DLD1 (cell line): Measurements from ENCODE around the gene MYL9.
"Not testable (repeated sequence)": the region's sequence is repeated elsewhere in the genome, so short reads cannot be mapped to it uniquely, and the experiment has no call there.

Experiments used
- in situ Hi-C: cut with HindIII; loops from 2 replicates; pipeline ENCODE4 v1.10.0; 2017; ENCODE audit warnings: low sequenced_read_pairs

The MYL9 gene

DNA sequence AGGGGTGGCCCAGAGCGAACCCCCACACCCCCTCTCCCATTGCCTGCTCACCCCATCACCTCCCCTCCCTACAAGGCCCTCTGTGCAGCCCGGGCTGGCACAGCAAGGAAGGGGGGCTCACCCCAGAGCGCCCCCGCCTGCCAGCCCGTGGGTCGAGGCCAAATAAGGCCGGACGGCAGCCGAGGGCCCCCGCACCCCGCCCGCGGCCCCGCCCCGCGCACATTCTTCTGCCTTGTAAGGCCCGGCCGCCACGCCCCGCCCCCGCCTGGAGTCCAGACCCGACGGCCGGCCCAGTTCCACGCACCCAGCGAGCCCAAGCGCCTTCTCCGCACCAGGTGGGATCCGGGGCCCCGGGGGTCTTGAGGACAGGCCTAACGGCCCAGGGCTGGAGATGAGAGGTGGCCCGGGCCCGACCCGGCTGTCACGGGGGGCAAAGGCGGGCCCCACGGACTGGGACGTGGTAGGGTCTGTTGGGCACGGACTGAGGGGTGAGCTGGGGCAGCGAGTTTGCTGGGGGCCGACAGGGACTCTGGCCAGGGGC is at the start of gene MYL9:
MYL9 (plus strand) TSS at position 293 of the 541 bp plus-strand sequence. CDS start 3,366 bp downstream, outside the sequence.
- in situ Hi-C loops, result no loop called here

GRCh38 chr20:36491901-36492617 is 49.3 kb upstream of the MYL9 start:
- in situ Hi-C loops, result no loop called here

GRCh38 chr20:36493051-36493800 is 48.1 kb upstream of the MYL9 start:
- in situ Hi-C loops, result no loop called here

DNA sequence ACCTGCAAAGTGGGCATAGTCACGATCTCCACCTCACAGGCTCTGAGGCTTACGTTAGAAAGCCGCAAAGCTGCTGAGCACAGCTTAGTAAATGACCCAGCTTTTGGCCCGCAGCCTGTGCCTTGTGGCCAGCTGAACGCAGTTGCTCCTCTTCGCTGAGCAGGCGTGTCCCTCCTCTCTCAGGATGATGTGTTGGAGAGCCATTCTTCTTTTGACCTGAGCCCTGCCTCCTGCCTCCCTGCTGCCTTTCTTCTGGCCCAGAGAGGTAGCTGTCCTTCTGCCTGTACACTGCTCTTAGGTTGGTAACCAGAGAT is 47.6 kb upstream of the MYL9 start:
- in situ Hi-C loops, result no loop called here

- in situ Hi-C loops, result no loop called here
These were observed 44.3 kb upstream of the MYL9 start for GRCh38 chr20:36496707-36497669.

DNA sequence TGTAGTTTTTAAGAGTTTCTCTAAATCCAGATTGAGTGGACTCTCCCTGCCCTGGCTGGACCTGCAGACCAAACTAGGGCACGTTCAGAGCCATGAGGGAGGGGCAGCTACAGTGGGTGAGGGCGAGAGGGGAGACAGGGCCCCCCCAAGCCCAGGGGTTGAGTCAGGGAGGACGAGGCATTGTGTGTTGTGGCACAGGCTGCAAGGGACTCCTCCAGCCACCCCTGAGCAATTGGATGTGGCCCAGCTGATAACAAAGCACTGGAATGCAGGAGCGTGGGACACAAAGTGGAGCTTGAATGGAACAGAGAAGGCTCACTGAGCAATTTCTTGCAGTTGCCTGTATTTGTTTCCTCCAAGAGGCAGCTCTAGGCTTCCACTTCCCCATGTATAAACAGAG is 43.5 kb upstream of the MYL9 start:
- in situ Hi-C loops, result no loop called here

DNA sequence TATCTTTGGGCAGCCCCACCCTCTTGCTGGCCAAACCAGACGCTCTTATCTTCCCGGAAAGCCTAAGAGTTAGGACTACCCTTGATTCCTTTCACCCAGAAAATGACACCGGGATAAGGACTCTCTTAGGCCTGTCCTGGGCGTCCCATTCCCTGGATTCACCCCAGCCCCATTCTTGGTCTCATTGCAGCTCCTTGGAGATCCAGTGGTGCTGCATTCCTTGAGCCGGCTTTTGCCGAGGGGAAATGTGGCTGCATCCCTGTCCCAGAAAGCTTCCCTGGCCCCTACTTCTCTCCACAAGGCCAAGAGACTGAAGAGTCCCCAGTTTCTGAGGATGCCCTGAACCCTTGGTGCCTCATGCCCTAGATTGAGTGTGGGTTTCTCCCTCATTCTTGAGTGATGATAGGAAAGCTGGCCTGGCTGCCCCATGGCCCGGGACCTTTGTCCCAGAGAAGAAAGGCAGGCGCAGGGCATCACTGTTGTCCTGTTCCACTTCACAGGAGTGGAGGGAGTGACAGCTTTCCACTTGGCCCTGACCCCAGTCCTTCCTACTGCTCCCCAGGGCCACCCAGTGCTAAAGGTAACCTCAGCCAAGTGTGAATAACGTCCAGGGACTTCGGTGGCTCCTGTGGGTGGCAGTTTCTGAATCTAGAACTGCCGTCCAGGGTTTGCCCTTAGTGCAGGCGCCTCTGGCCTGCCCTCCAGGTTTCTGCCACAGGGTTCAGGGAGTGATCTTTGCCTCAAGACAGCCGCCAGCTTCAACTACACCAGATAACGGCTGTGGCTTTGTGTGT is 42.7 kb upstream of the MYL9 start:
- in situ Hi-C loops, result no loop called here

DNA sequence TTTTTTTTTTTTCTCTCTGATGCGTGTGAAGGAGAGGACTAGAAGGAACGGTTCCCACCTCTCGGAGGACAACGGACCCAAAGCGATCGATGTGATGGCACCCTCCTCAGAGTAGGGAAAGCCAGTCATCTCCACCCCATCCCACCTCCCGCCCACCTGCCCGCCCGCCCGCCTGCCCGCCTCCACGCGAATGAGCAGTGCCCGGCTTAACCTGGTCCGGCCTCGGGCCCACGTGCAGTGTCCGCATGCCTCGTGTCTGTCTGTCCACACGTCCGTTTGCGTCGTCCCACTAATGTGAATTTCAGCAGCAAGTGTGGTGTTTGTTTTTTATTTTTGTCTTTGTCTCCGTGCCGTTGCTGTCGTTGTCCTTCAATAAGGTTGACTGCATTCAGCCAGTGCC is 42.1 kb upstream of the MYL9 start:
- in situ Hi-C loops, result no loop called here

DNA sequence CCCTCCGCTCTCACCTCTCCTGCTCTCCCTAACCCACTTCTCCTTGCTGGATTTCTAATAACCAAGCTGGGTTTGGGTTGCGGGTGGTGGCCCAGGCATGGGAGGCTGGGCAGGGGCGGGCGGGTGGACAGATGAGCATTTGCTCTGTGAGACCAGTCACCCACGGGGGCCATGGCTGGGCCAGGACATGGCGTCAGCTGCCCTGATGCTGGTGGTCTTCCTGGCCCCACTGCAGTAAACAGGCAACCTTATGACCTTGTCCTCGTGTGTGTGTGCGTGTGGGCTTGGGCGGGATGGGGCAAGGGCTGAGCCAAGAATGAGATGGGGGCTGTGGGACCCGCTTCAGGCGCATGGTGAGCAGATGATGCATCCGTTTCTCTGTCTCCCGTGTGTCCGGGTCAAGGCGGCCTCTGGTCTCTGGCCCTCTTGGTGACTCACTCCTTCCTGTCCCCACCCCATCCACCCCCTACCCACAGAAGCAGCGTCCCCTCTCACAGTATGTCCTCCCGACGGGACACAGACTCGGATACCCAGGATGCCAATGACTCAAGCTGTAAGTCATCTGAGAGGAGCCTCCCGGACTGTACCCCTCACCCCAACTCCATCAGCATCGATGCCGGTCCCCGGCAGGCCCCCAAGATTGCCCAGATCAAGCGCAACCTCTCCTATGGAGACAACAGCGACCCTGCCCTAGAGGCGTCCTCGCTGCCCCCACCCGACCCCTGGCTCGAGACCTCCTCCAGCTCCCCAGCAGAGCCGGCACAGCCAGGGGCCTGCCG is 41.4 kb upstream of the MYL9 start:
- in situ Hi-C loops, result no loop called here

GRCh38 chr20:36501367-36502006 is 39.8 kb upstream of the MYL9 start:
- in situ Hi-C loops, result no loop called here

- in situ Hi-C loops, result no loop called here
These were observed 37.0 kb upstream of the MYL9 start for GRCh38 chr20:36504295-36504694.

GRCh38 chr20:36506253-36506652 is 35.1 kb upstream of the MYL9 start:
- in situ Hi-C loops, result no loop called here

GRCh38 chr20:36507746-36508145 is 33.6 kb upstream of the MYL9 start:
- in situ Hi-C loops, result no loop called here

DNA sequence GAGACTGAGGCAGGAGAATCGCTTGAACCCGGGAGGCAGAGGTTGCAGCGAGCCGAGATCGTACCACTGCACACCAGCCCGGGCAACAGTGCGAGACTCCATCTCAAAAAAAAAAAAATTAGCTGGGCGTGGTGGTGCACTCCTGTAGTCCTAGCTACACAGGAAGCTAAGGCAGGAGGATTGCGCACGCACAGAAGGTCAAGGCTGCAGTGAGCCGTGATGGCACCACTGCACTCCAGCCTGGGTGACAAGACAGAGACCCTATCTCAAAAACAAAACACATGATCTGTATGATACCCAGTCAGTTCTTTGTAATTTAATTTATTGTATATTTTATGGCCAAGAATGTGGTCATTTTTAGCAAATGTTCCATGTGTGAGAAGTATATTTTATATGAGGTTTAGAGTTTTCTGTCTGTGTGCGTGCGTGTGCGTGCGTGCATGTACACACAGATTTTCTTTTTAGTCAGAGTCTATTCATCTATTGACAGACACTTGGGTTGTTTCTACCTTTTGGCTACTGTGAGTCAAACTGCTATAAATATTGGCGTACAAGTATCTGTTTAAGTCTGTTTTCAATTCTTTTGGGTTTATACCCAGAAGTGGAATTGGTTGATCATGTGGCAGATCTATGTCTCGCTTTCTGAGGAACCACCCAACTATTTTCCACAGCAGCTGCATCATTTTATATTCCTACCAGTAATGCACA is 22.2 kb upstream of the MYL9 start:
- in situ Hi-C loops, result no loop called here

DNA sequence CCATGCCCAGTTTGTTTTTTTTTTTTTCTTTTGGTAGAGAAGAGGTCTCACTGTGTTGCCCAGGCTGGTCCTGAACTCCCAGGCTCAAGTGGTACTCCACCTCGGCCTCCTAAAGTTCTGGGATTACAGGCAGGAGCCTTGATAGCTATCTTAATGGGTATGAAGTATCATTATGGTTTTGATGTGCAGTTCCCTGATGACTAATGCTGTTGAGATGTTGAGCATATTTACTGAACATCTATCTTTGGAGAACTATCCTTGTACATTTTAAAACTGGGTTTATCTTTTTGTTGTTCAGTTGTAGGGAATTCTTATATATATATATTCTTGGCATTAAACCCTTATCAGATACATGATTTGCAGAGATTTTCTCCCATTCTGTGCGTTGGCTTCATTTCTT is 21.4 kb upstream of the MYL9 start:
- in situ Hi-C loops, result no loop called here

GRCh38 chr20:36521526-36521925 is 19.8 kb upstream of the MYL9 start:
- in situ Hi-C loops, result no loop called here

DNA sequence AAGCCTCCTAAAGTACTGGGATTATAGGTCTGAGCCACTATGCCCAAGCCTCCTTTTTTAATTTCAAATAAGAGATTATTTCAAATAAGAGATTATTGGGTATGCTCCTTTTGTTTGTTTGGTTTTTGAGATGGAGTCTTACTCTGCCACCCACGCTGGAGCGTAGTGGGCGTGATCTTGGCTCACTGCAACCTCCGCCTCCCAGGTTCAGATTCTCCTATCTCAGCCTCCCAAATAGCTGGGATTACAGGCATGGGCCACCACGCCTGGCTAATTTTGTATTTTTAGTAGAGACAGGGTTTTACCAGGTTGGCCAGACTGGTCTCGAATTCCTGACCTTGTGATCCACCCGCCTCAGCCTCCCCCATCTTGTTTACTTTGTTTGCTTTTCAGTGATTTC is 18.9 kb upstream of the MYL9 start:
- in situ Hi-C loops, result not testable (repeated sequence)

GRCh38 chr20:36523341-36523740 is 18.0 kb upstream of the MYL9 start:
- in situ Hi-C loops, result no loop called here
